HL-60/S4 (cell line): Measurements from ENCODE around the gene DLG3.
"Not testable (repeated sequence)": the region's sequence is repeated elsewhere in the genome, so short reads cannot be mapped to it uniquely, and the experiment has no call there.

ENCODE experiments used
- in situ Hi-C: fragments of 300-500 bp; cut with MboI; formaldehyde crosslinking; loops from 2 replicates; pipeline ENCODE4 v1.14.3; 2022; ENCODE audit warnings: low sequenced_read_pairs

The DLG3 gene

DNA sequence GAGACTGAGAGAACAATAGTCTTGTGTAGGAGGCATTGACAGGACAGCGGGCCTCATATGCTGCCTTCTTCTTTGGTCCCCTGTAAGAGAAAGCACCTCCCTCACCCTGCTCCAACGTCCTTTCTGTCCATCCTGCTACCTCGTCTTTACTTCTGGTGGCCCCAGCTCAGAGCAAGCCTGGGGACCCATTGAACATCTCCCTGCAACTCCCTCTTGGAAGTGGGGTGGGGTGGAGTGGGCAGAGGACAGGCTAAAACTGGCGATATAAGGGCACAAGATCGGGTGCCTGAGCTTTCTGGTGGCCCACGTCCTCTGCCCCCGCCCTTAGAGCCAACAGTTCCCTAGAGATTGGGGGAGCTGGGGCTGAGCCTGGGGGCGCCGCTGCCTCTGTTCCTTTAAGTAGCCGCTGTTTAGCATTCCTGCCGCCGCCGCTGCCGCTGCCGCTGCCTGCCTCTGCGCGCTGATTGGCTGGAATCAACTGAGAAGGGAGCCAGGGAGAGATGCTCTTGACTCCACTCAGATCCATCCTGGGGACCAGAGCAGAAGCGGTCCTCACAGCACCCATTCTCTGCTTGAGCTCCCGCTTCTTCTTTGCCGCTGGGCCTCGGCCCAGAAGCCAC, at the start of gene DLG3:
TSS of gene DLG3 (plus strand) at position 510 of the 620 bp plus-strand sequence. CDS start 367 bp downstream, outside the sequence.
- in situ Hi-C loops = no loop called here

GRCh38 chrX:70398899-70399298, 45.7 kb upstream of the DLG3 start:
- in situ Hi-C loops = no loop called here

- in situ Hi-C loops = not testable (repeated sequence)
These were observed 44.5 kb upstream of the DLG3 start for GRCh38 chrX:70400181-70400580.

GRCh38 chrX:70402721-70403120, 41.9 kb upstream of the DLG3 start:
- in situ Hi-C loops = no loop called here

DNA sequence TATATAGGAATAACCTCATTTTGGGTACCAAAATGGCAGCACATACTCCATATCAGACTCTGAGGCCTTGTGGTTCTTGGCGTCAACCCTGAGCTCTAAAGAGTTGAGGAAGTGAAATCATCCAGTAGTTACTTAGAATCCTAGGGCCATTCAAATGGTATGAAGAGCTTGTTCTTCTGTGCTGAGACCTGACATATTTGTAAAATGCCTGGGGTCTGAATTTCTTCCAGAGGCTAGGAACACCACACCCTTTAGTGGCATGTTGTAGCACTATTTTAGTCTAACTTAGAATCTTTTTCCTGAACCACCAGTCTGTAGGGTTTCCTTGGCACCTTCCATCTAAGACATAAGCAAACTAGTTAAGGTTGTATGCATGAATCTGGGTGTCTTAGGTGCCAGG, 39.6 kb upstream of the DLG3 start:
- in situ Hi-C loops = no loop called here

- in situ Hi-C loops = no loop called here
These were observed 33.7 kb upstream of the DLG3 start for GRCh38 chrX:70410921-70411320.

DNA sequence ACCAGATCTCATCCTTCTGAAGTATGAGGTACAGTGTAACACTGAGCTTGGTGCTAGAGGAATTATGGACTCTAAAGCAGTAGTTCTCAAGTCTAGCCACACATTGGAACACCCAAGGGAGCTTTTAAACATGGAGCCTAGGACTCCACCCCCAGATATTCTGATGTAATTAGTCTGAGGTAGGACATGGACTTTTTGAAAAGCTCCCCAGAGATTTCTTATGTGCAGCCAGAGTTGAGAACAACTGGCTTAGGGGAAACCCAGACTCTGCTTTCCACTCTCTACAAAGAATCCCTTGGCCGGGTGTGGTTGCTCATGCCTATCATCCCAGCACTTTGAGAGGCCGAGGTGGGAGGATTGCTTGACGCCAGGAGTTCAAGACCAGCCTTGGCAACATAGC, 33.2 kb upstream of the DLG3 start:
- in situ Hi-C loops = no loop called here

DNA sequence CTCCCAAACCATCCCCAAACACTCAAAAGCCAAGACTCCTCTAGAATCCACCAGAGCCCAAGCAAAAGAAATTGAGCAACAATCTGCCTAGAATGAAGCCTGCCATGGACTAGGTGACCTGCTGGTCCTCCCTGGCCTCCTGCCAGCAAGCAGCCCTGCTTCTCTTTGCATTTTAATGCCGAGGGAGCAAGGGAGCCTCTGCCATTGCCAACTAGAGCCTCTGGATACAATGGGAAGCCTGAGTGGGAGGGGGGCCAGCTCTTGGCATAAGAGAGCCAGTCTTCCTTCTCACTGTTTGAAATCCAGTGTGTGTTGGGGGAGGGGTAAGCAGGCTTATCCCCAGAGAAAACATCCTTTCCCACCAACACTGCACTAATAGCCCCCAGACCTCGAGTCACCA, 23.0 kb upstream of the DLG3 start:
- in situ Hi-C loops = no loop called here

DNA sequence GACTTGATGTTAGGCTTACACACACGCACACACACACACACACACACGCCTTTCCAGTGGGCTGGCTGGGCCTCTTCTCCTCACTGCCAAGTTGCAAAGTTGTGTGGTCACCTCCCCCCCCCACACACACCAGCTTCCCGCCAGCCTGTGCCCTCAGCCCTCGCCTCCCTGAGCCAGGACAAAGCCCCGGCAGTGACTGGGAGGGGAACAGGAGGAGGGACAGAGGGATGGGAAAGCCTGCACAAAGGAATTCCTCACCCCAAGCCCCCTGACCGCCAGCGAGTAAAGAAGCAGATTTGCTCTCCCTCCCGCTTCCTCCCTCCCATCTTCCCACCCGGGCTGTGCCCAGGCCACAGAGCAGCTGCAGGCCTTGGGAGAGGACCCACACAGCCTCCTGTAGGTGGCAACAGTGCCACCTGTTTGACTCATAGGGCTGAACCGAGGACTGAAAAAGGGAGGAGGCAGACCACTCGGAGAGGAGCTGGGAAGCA, 21.7 kb upstream of the DLG3 start, which contains the start of gene GDPD2:
TSS of gene GDPD2 (plus strand) at position 464 of the 491 bp plus-strand sequence. CDS start 1,671 bp downstream, outside the sequence.
- in situ Hi-C loops = no loop called here

DNA sequence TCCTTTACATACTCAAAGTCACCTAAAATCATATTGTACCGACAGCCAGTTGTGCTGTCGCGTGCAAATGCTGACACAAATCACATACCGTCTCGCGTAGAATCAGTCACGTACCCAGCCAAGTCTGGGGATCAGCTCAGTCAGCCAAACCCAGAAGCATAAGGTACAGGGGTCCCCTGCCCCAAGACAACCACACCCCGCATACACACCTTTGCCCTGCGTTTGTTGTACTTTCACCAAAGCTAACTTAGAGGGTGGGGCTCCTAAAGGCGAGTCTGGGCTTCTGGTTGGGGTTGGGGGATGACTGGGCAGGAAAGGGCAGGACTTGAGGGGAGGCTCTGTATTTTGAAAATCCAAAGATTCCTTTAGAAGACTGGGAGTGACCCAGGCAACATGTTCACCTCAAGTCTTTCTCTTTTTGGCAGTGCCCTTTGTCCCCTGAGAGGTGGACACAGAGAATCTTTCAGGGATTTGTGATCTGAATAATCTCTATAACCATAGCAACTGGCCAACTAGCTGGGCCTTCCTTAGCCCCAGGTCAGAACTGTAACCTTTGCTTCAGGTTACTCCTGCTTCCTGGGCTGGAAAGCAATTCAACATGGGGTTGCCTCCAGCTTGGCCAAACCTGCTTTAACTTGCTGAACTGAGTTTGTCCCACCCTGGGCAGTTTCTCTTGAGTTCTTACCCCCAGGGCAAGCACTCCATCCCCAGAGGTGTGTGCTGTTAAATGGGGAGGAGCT, 20.5 kb upstream of the DLG3 start:
- in situ Hi-C loops = no loop called here

GRCh38 chrX:70424801-70425200, 19.8 kb upstream of the DLG3 start:
- in situ Hi-C loops = no loop called here

DNA sequence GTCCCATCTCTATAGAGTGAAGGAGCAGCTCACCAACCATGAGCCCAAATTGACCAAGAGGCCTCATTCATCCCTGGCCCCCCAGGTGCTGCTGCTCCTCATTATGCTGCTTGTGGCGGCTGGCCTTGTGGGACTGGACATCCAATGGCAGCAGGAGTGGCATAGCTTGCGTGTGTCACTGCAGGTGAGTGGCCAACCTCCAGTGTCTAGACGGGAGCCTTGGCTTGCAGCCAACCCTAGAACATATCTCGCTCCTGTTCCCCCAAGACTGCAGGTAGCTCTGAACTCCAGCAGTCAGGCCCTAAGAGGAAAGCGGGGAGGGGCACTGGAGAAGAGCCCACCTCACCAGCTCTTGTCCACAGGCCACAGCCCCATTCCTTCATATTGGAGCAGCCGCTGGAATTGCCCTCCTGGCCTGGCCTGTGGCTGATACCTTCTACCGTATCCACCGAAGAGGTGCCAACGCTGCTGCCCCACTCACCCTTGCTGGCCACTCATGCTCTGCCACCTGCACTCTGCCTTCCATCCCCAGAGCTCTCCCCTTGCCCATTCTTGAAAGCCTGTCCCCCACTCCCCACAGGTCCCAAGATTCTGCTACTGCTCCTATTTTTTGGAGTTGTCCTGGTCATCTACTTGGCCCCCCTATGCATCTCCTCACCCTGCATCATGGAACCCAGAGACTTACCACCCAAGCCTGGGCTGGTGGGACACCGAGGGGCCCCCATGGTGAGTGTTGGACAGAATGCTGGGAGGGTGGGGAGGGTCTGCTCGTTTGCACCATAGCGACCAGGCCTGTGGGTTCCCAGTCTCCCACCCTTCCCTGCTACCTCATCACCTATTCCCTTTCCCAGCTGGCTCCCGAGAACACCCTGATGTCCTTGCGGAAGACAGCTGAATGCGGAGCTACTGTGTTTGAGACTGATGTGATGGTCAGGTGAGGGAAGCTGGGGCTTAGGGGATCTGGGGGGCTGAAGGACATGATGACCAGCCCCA, 18.1 kb upstream of the DLG3 start:
- in situ Hi-C loops = no loop called here

DNA sequence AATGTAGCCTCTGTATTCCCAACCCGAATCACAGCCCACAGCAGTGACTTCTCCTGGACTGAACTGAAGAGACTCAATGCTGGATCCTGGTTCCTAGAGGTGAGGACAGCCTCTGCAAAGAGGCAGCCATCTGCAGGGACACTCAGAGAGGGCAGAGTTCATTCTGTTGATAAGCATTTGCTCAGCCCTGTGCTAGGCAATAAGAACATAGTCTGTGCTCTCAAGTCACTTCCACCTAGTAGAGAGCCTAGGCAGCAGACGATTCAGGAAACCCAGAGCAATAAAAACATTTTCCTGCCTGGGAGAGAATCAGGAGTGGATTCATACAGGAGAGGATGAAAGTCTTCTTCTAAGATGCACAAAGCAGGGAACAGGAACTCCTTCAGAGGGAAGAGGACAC, 17.3 kb upstream of the DLG3 start:
- in situ Hi-C loops = no loop called here

- in situ Hi-C loops = no loop called here
These were observed 14.9 kb upstream of the DLG3 start for GRCh38 chrX:70429759-70430158.

DNA sequence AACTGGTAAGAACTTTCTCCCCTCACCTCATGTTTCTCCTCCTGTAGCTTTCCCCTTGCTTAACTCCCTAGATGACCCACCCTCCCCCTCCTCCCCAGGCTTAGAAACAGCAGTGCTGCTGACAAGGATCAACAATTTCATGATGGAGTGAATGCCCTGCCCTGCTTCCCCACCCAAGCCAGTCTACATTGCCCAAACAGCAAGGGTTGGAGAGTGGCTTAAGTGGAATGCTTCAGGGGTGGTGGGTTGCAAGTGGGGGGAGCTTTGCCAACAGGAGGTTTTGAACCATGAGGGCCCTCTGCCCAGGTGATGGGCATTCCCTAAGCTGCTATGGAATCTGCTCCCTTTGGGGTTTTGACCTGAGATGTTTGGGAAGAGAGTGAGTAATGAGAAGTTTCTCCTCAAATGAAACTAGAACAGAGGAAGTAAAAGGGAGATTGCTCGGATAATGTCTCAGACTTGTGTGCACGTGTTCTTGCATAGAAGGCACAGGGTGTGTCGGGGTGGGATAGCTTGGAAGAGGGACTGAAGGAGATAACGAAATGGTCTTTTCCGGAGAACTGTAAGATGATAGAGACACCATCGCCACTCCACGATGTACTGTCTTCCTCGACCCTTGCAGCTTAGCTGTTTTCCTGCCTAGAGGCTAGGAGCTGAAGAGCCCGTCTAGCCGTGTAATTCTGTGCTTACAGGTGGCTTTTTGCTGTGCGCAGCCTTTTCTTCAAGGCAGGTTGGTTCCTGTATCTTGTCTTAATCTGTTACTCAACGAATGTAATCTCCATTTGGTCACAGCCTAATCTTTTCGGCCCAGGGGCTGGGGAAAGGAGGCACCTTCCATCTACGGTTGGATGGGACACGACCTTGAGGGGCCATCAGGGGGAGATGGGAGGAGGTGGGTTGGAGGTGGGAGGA, 11.4 kb upstream of the DLG3 start:
- in situ Hi-C loops = no loop called here

DNA sequence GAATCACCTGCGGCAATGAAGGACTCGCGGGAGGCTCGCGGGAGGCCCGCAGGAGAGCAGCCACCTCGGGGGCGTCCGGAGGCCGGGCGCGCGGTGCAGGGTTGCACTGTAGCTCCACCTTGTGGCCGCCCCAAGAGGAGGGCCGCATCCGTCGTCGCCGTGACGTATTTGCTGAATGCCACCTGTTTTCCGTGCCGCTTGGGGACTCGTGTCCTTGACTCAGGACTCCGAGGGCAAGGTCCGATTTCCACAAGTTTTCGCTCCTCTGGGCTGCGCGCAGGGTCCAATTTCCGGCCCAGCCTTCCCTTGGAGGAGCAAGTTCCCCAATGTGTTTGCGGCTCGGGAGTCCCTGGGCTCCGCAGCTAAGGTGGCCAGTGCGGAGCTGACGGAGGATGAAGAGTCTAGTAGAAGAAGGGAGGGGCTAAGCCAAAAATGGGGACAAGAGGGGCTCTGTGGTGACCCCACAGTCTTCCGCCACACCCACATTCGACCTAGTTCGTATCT, 10.7 kb upstream of the DLG3 start:
- in situ Hi-C loops = no loop called here

GRCh38 chrX:70434352-70434866, 10.2 kb upstream of the DLG3 start:
- in situ Hi-C loops = no loop called here

GRCh38 chrX:70434914-70435586, 9.6 kb upstream of the DLG3 start:
- in situ Hi-C loops = no loop called here

DNA sequence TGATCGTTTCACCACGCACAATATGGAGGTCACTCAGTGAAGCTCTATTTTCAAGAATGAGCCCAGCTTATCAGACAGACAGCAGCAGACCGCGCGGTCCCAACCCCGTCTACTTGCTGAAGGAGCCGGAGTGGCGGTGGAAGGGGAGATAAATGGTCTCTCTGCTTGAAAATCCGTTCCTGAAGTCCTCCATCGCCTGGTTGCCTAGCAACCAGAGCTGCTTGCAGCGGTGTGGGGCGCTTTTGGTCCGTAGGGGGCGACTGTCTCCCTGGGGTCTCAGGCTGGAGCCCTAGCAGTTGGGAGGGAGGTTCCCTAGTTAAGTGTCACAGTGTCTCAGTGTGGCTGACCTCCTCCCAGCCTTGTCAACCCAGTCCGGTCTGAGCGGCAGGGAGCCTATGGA, 8.3 kb upstream of the DLG3 start:
- in situ Hi-C loops = no loop called here
